Neutrophil (primary cell): ENCODE data around the gene RBBP8NL.

Experiments used
- H3K27ac ChIP-seq: fragments of 200-600 bp; sonication (generic); 2 replicates; pipeline ENCODE4 v1.5.1; 2016; ENCODE audit warnings: mild to moderate bottlenecking, moderate library complexity
- H3K27me3 ChIP-seq: fragments of 200-600 bp; sonication (generic); 2 replicates; pipeline ENCODE4 v1.6.0; 2016; ENCODE audit warnings: mild to moderate bottlenecking
- H3K36me3 ChIP-seq: fragments of 200-600 bp; sonication (generic); 2 replicates; pipeline ENCODE4 v1.5.1; 2017
- H3K4me1 ChIP-seq, 2 experiments: fragments of 200-600 bp in 1 of 2; sonication (generic) in 1 of 2; 1 replicate in 1 of 2; 2 replicates in 1 of 2; pipeline versions ENCODE4 v1.5.1 to v1.6.1; 2013 to 2016; ENCODE audit warnings: low read depth in 1 of 2, low read length in 1 of 2, mild to moderate bottlenecking in 1 of 2, moderate library complexity in 1 of 2; ENCODE audit not compliant: control insufficient read depth in 1 of 2, insufficient read depth in 1 of 2
- H3K4me3 ChIP-seq, 2 experiments: fragments of 200-600 bp in 1 of 2; sonication (generic) in 1 of 2; 1 replicate in 1 of 2; 2 replicates in 1 of 2; pipeline ENCODE4 v1.5.1; 2013 to 2016; ENCODE audit warnings: low read depth in 1 of 2, low read length in 1 of 2, mild to moderate bottlenecking in 1 of 2, moderate library complexity in 1 of 2
- H3K9me3 ChIP-seq: fragments of 200-600 bp; sonication (generic); 2 replicates; pipeline ENCODE4 v1.5.1; 2016
- TF ChIP-seq, protein P1 (sequence below): fragments of 200-600 bp; sonication (generic); IDR thresholded peaks from 2 replicates; pipeline ENCODE4 v1.5.1; 2016; ENCODE audit warnings: antibody characterized with exemption

Gene RBBP8NL

DNA sequence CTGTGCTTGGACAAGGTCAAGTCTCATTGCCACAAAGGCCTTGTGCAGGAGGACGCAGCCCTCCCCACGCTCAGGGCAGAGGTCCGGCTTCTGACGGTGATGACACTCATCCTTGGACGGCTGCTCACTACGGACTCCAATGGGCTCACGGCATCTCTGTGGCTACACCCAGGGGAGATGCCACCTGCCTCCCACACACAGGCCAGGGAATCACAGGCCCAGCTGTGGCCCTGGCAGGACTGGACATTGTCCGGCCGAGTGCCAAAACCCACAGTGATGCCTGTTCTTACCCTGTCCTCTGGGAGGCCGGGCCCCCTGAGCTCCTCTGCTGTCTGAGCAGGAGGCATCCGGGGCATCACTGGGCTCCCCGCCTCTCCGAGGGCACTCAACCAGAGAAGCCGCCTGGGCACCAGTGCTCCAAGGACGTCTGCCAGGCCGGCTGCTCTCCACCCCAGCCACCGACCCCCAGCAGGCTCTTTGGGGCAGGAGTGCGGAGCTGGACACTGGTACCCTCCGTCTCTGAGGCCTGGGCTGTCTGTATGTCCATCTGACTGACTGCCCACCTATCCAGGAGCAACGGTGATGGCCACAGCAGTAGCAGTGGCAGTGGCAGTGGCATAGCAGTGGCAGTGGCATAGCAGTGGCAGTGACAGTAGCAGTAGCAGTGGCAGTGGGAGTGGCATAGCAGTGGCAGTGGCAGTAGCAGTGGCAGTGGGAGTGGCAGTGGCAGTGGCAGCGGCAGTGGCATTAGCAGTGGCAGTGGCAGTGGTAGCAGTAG, 1.9 kb downstream of the RBBP8NL start:
- Histone ChIP-seq H3K27me3 (peaks cover 34% of the 10 kb centered on the region), H3K27ac (no peak overlapping the region), H3K4me1 (no peaks in the 10 kb centered on the region), H3K4me3 (no peak overlapping the region), H3K9me3 (no peaks in the 10 kb centered on the region), H3K36me3 (no peaks in the 10 kb centered on the region)
- TF ChIP-seq, protein P1, sequence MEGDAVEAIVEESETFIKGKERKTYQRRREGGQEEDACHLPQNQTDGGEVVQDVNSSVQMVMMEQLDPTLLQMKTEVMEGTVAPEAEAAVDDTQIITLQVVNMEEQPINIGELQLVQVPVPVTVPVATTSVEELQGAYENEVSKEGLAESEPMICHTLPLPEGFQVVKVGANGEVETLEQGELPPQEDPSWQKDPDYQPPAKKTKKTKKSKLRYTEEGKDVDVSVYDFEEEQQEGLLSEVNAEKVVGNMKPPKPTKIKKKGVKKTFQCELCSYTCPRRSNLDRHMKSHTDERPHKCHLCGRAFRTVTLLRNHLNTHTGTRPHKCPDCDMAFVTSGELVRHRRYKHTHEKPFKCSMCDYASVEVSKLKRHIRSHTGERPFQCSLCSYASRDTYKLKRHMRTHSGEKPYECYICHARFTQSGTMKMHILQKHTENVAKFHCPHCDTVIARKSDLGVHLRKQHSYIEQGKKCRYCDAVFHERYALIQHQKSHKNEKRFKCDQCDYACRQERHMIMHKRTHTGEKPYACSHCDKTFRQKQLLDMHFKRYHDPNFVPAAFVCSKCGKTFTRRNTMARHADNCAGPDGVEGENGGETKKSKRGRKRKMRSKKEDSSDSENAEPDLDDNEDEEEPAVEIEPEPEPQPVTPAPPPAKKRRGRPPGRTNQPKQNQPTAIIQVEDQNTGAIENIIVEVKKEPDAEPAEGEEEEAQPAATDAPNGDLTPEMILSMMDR: no peak

DNA sequence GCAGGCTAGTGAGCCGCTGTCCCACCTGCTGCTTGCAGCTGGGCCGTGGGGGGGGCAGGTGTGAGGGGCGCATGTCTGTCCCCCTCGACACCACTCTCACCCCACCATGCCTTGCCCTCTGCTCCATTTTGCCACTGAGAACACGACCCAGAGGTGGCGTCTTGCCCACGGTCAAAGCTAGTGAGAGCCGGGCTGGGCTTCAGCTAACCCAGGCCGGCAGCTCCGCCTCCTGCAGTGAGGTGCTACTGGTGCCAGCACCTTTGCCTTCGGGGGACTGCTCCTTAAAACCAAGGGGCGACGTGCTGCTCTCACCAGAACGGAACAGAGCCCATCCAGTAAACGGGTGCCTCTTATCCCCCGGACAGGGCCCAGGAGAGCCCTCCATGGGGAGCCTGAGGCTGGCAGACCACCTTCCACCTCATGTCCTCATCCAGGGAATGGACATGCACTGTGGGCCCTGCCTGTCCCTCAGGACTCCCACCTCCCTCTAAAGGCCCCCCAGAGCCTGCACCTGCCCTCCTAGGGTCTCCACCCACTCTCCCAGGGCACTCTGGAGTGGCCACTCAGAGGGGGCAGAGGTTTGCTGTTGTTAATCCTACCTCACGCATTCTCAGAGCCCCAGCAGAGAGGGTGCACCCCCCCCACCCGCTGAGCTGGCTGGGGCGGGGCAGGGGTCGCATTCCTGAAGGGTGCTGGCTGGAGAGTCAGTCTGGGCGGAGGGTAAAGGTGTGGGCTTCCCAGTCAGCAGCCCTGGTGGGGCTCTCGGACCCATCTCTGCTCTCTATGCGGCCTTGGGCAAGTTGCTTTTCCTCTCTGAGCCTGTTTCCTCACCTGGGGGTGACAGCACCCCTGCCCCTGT, 2.9 kb downstream of the RBBP8NL start:
- peaks cover 34% of the 10 kb centered on the region for H3K27me3 ChIP-seq
- TF ChIP-seq, protein P1: no peak
- no peak overlapping the region for H3K27ac ChIP-seq
- no peaks in the 10 kb centered on the region for H3K36me3 ChIP-seq
- H3K9me3 ChIP-seq: no peaks in the 10 kb centered on the region
- no peak overlapping the region for H3K4me3 ChIP-seq
- H3K4me1 ChIP-seq: no peaks in the 10 kb centered on the region

DNA sequence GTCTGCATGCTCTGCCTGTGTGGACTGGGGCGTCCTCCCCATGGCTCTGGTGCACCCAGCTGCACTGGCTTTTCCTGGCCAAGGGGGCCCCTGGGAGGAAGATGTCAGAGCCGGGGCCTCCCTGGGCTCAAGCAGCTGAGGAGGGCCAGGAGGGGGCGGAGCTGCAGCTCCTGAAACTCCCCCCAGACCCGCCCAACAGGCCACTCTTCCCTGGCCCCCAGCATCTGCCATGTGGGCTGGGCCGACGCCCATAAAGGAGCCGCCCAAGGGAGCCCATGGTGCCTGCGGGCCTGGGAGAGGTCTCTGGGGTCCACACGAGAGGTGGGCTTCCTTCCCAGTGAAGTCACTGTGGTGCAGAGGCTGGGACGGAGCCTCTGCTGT, 4.0 kb downstream of the RBBP8NL start:
- Histone ChIP-seq H3K27ac (no peak overlapping the region), H3K4me3 (no peak overlapping the region), H3K9me3 (no peaks in the 10 kb centered on the region), H3K27me3 (peaks cover 27% of the 10 kb centered on the region), H3K4me1 (no peaks in the 10 kb centered on the region), H3K36me3 (no peaks in the 10 kb centered on the region)
- TF ChIP-seq, protein P1: no peak

DNA sequence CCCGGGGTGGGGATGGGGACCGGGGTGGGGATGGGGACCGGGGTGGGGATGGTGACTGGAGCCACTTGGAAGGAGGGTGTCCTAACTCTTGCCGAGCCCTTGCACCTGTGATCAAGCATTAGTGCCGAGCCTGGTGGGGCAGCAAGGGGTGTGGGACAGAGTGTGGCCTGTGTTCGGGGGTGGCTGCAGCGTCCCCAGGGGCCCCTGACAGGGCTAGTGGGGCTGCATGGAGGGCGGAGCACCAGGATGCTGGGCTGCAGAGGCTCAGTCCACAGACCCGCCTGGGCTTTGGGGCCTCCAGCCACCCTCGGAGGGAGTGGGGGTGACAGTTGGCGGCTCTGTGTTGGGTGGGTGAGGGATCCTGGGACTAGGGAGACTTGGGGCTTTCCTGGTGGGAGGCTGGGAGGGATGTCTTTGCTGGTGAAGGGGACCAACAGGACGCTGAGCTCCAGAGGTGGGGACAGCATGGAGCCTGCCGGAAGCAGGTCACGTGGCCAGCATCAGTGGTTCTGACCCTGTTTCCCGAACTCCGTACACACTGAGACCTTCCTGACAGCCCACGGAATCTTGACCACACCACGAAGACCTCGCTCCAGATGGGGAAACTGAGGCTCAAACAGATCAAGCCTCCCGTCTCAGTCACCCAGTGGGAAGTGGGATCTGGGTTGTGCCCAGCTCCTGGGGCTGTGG, 4.6 kb downstream of the RBBP8NL start:
- no peaks in the 10 kb centered on the region for H3K36me3 ChIP-seq
- no peak overlapping the region for H3K27ac ChIP-seq
- H3K4me1 ChIP-seq: no peaks in the 10 kb centered on the region
- H3K4me3 ChIP-seq: no peak overlapping the region
- peaks cover 26% of the 10 kb centered on the region for H3K27me3 ChIP-seq
- no peaks in the 10 kb centered on the region for H3K9me3 ChIP-seq
- TF ChIP-seq, protein P1: no peak

DNA sequence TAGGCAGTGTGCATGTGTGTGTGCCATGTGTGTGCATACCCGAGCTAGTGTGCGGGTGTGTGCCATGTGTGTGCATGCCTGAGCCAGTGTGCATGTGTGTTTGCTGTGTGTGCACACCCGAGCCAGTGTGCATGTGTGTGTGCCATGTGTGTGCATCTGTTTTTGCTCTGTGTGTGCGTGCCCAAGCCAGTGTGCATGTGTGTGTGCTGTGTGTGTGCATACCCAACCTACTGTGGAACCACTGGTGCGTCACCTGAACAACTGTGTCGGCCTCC, 5.7 kb downstream of the RBBP8NL start:
- Histone ChIP-seq H3K4me1 (no peaks in the 10 kb centered on the region), H3K27ac (no peak overlapping the region), H3K36me3 (no peaks in the 10 kb centered on the region), H3K4me3 (no peak overlapping the region), H3K9me3 (no peaks in the 10 kb centered on the region), H3K27me3 (peaks cover 23% of the 10 kb centered on the region)
- TF ChIP-seq, protein P1: no peak
